Testis (tissue), 2 donors: Measurements from ENCODE around the gene UVRAG.

ENCODE experiments used
- CTCF ChIP-seq, 3 experiments: fragments of 450-650 bp in 2 of 3; fragments of 200-600 bp in 1 of 3; sonication (generic) in 1 of 3; IDR thresholded peaks; one replicate each; pipeline ENCODE4 v1.5.1; 2016 to 2019; ENCODE audit warnings: antibody characterized with exemption in 3 of 3, mild to moderate bottlenecking in 2 of 3, moderate library complexity in 1 of 3
- POLR2A ChIP-seq: fragments of 450-650 bp; IDR thresholded peaks from one replicate; pipeline ENCODE4 v1.6.1; 2017; ENCODE audit warnings: antibody characterized with exemption, mild to moderate bottlenecking, moderate library complexity

DNA sequence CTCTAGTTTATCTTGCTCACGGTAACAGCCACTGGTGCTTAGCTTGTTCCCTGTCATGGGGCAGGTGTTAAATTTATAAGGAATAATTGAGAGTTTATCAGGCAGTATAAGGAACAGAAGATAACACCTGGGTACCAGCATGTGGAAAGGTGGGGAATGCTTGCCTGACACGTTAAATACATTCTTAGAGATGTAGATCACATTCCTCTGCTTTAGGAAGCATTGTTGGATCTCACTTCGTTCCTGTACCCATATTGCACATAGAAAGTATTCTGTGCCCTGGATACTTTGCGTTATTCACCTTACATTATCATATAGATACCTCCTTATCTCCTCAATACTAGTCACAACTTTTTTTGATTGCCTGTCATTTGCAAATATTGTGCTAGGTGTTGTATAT, 114.7 kb downstream of the UVRAG start:
- TF ChIP-seq POLR2A, result no peak
- no peak for TF ChIP-seq CTCF (IDR thresholded peaks at IDR 0.05)
